ENCODE data around the gene MAGOH.

The MAGOH gene

DNA sequence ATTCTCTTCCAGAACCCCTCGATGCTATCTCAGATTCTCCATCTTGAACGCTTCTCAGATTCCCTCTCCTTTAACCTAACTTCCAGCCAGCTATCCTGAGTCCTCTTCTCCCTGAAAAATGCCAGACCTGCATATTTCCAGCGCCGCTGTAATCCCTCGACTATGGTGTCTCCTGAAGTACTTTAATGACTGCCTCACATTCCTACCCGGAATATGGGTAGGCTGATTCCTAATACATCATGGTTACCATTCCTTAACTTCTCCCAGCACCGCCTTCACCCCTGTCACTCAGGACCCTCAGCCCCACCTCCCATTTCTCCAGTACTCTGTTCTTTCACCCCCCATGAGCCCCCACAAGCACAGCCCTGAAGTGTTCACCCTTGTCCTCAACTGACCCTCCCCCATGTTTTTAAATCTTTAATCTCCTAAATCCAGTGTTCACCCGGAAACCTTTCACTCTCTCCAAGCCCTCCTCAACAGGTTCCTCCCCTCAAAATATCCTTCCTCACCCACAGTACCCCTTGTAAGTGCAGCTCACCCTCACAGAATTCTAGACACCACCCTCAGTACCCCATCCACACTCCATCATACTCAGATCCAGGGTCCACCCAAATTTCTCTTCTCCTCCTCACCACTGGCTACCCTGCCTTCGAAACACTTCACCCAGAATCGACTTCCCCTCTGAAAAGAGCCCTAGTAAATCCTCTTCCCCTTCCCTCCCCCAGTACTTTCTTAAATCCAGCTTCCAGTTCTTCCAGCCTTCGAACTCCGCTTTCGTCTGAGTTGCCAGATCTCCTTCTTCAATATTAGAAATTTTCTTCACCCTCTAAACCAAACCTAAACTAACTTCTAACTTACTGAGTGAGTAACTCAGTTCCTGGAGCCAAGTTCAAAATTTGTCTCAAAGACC, 40.8 kb downstream of the MAGOH start:
- Histone ChIP-seq H3K27ac (ENCODE audit: poor library complexity, severe bottlenecking) (peak overlapping the region; percentile 73), H3K4me1 (ENCODE audit: insufficient read depth, poor library complexity, severe bottlenecking) (peaks cover 19% of the 10 kb centered on the region), H3K9me3 (ENCODE audit: severe bottlenecking) (no peaks in the 10 kb centered on the region), H3K27me3 (ENCODE audit: insufficient read depth, poor library complexity, severe bottlenecking) (no peaks in the 10 kb centered on the region), H3K36me3 (ENCODE audit: low read depth) (peaks cover 11% of the 10 kb centered on the region; the same call in 1 of the 2 replicates), H3K4me3 (ENCODE audit: severe bottlenecking) (peak overlapping the region; percentile 95)
- 0 out of 3 replicates have a peak, but pooled peaks have one; percentile 7 for ATAC-seq (ENCODE audit: low read depth)
- no peak for TF ChIP-seq CTCF (IDR thresholded peaks at IDR 0.05; ENCODE audit: poor library complexity, severe bottlenecking)
- DNase-seq (ENCODE audit: low spot score) = no peak

GRCh38 chr1:53196485-53197290, 41.6 kb downstream of the MAGOH start, which contains the start of gene CPT2:
CPT2 (plus strand) TSS chr1:53196824; CDS start chr1:53196944, 120 bp downstream.
- H3K36me3 ChIP-seq (ENCODE audit: low read depth) = peaks cover 3% of the 10 kb centered on the region; the same call in 1 of the 2 replicates
- no peaks in the 10 kb centered on the region for H3K27me3 ChIP-seq (ENCODE audit: insufficient read depth, poor library complexity, severe bottlenecking)
- no peak for TF ChIP-seq CTCF (IDR thresholded peaks at IDR 0.05; ENCODE audit: poor library complexity, severe bottlenecking)
- peak; percentile 94 for DNase-seq (ENCODE audit: low spot score)
- peak within 1 kb of the TSS; percentile 95 for H3K4me3 ChIP-seq (ENCODE audit: severe bottlenecking)
- peaks cover 19% of the 10 kb centered on the region for H3K4me1 ChIP-seq (ENCODE audit: insufficient read depth, poor library complexity, severe bottlenecking)
- H3K27ac ChIP-seq (ENCODE audit: poor library complexity, severe bottlenecking) = peak within 1 kb of the TSS; percentile 73
- no peaks in the 10 kb centered on the region for H3K9me3 ChIP-seq (ENCODE audit: severe bottlenecking)
- peak; percentile 97 for ATAC-seq (ENCODE audit: low read depth)

DNA sequence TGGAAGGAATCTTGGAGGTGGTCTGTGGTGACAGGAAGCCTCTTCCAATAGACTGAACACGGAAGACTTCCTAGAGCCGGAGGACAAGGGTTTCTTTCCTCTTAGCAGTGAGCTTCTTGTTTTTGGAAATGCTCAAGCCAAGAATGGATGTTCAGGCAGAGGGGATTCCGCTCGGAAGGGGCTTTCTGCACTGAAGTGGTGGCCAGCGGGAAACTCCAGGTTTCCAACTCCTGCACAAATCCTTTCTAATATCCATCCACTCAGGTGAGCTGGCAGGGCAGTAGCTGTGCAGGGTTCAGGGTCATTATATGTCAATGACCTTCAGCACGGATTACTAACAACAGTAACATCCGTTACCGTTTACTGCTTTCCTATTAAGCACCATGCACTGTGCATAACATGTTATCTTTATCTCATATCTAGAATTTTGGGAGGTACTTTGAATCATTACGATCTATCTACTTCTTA, 42.3 kb downstream of the MAGOH start:
- no peak for TF ChIP-seq CTCF (IDR thresholded peaks at IDR 0.05; ENCODE audit: poor library complexity, severe bottlenecking)

GRCh38 chr1:53195246-53196016, 42.9 kb downstream of the MAGOH start:
- Histone ChIP-seq H3K4me1 (ENCODE audit: insufficient read depth, poor library complexity, severe bottlenecking) (peaks cover 19% of the 10 kb centered on the region), H3K9me3 (ENCODE audit: severe bottlenecking) (no peaks in the 10 kb centered on the region), H3K36me3 (ENCODE audit: low read depth) (0 out of 2 replicates have a peak, but pooled peaks cover 3% of the 10 kb centered on the region), H3K4me3 (ENCODE audit: severe bottlenecking) (no peak overlapping the region), H3K27me3 (ENCODE audit: insufficient read depth, poor library complexity, severe bottlenecking) (no peaks in the 10 kb centered on the region), H3K27ac (ENCODE audit: poor library complexity, severe bottlenecking) (no peak overlapping the region)
- no peak for ATAC-seq (ENCODE audit: low read depth)
- no peak for TF ChIP-seq CTCF (IDR thresholded peaks at IDR 0.05; ENCODE audit: poor library complexity, severe bottlenecking)
- DNase-seq (ENCODE audit: low spot score) = no peak

More for the DNA sequence above, 42.3 kb downstream of the MAGOH start:
- Histone ChIP-seq H3K27me3 (ENCODE audit: insufficient read depth, poor library complexity, severe bottlenecking) (no peaks in the 10 kb centered on the region), H3K9me3 (ENCODE audit: severe bottlenecking) (no peaks in the 10 kb centered on the region), H3K4me3 (ENCODE audit: severe bottlenecking) (peak overlapping the region; percentile 95), H3K4me1 (ENCODE audit: insufficient read depth, poor library complexity, severe bottlenecking) (peaks cover 19% of the 10 kb centered on the region), H3K36me3 (ENCODE audit: low read depth) (0 out of 2 replicates have a peak, but pooled peaks cover 3% of the 10 kb centered on the region), H3K27ac (ENCODE audit: poor library complexity, severe bottlenecking) (peak overlapping the region; percentile 73)
- ATAC-seq (ENCODE audit: low read depth) (no peak), DNase-seq (ENCODE audit: low spot score) (no peak)
